PC-3 (cell line): ENCODE data around the gene TUBGCP2. TPM values are rescaled to one million over a fixed set of nuclear protein-coding genes. Genes with fewer than 3 reads are reported as not detected.

Experiments
- ATAC-seq: fragments of 200-7000 bp; cut with Tn5 transposase; 2 replicates; pipeline ENCODE4 v1.9.1; 2020; ENCODE audit warnings: mild to moderate bottlenecking, moderate library complexity
- BruUV-seq: library from RNA; stranded (reverse); fragments of 400-500 nt; replicated peaks from 2 replicates; lab custom pipeline; 2021; lab: Mats Ljungman, UMichigan
- CTCF ChIA-PET: fragments of 300-600 bp; sonication (Branson Sonifier 250); formaldehyde crosslinking; loops from one replicate; lab custom pipeline; 2022; ENCODE audit warnings: antibody characterized with exemption; lab: Charles Lee
- POLR2A ChIA-PET: fragments of 300-600 bp; sonication (Branson Sonifier 250); formaldehyde crosslinking; loops from one replicate; lab custom pipeline; 2022; ENCODE audit warnings: antibody characterized with exemption; ENCODE audit not compliant: unreplicated experiment; lab: Charles Lee
- DNase-seq: peaks from one replicate; pipeline ENCODE4 v3.0.0-alpha.2; 2015
- H2AFZ ChIP-seq: fragments of 300-600 bp; sonication (generic); 2 replicates; pipeline ENCODE4 v1.6.0; 2016; ENCODE audit warnings: antibody characterized with exemption, low read length
- H3F3A ChIP-seq: fragments of 300-600 bp; sonication (generic); one replicate; pipeline ENCODE4 v1.6.0; 2017; ENCODE audit warnings: antibody characterized with exemption, low read length, control low read depth, mild to moderate bottlenecking; ENCODE audit not compliant: unreplicated experiment
- H3K27ac ChIP-seq: fragments of 300-600 bp; sonication (generic); 2 replicates; pipeline ENCODE4 v1.5.1; 2016; ENCODE audit warnings: mild to moderate bottlenecking, low read length
- H3K27me3 ChIP-seq: fragments of 300-600 bp; sonication (generic); 2 replicates; pipeline ENCODE4 v1.6.1; 2016; ENCODE audit warnings: low read length, mixed read lengths
- H3K36me3 ChIP-seq: fragments of 300-600 bp; sonication (generic); 2 replicates; pipeline ENCODE4 v1.6.1; 2016; ENCODE audit warnings: low read depth, mixed run types, low read length, mixed read lengths
- H3K4me1 ChIP-seq: fragments of 300-600 bp; sonication (generic); 2 replicates; pipeline ENCODE4 v1.5.1; 2016; ENCODE audit warnings: low read length; ENCODE audit not compliant: insufficient read depth
- H3K4me2 ChIP-seq: fragments of 300-600 bp; sonication (generic); 2 replicates; pipeline ENCODE4 v1.6.0; 2016; ENCODE audit warnings: low read length
- H3K4me3 ChIP-seq: fragments of 300-600 bp; sonication (generic); 2 replicates; pipeline ENCODE4 v1.5.1; 2016; ENCODE audit warnings: mild to moderate bottlenecking, low read length, mixed read lengths
- H3K79me2 ChIP-seq: fragments of 300-600 bp; sonication (generic); 2 replicates; pipeline ENCODE4 v1.6.1; 2017; ENCODE audit warnings: low read length, mixed read lengths
- H3K9ac ChIP-seq: fragments of 300-600 bp; sonication (generic); 2 replicates; pipeline ENCODE4 v1.6.0; 2016; ENCODE audit warnings: mild to moderate bottlenecking, low read length
- H3K9me2 ChIP-seq: fragments of 300-600 bp; sonication (generic); replicated peaks from 2 replicates; pipeline ENCODE4 v1.6.1; 2016; ENCODE audit warnings: mixed run types, low read length, mixed read lengths
- H3K9me3 ChIP-seq: fragments of 300-600 bp; sonication (generic); 2 replicates; pipeline ENCODE4 v1.6.1; 2016; ENCODE audit warnings: low read length, mixed read lengths
- H4K20me1 ChIP-seq: fragments of 300-600 bp; sonication (generic); 2 replicates; pipeline ENCODE4 v1.6.1; 2016; ENCODE audit warnings: low read length, mixed read lengths
- EZH2 ChIP-seq: fragments of 300-600 bp; sonication (generic); IDR thresholded peaks from one replicate; pipeline ENCODE4 v1.6.1; 2017; ENCODE audit warnings: antibody characterized with exemption, mild to moderate bottlenecking, low read length; ENCODE audit not compliant: unreplicated experiment
- EZH2phosphoT487 ChIP-seq: fragments of 300-600 bp; sonication (generic); IDR thresholded peaks from 2 replicates; pipeline ENCODE4 v1.6.1; 2018; ENCODE audit warnings: mild to moderate bottlenecking, antibody characterized with exemption, low read length, borderline replicate concordance
- intact Hi-C: fragments of 100-400 bp; cut with micrococcal nuclease; formaldehyde crosslinking; loops from 2 replicates; pipeline ENCODE4 v1.9.0; 2023
- total RNA-seq: library from RNA; depleted of rRNA; stranded (reverse); fragments of >200 nt; gene quantifications from 2 replicates; pipeline ENCODE4 v1.2.3, GENCODE V29; 2014
- TF ChIP-seq, protein P1 (sequence below): fragments of 300-600 bp; sonication (generic); conservative IDR thresholded peaks from 2 replicates; pipeline ENCODE4 v1.5.1; 2017; ENCODE audit warnings: antibody characterized with exemption, low read depth, mild to moderate bottlenecking, low read length

Gene TUBGCP2
- total RNA-seq, 1 experiment from 2014 or later, result 72.9 TPM

DNA sequence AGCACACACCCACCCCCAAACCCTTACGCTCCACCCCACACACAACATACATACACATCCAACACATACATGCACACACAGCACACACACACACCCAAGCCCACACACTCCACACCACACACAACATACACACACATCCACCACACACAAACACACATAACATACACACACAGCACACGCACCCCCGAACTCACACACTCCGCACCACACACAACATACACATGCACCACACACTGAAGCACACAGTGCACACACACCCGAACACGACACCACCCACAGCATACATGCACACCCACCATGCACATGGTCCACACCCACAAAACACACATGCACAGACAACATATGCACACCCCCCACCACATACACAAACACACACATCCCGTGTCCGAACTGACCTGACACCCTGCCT is 40.5 kb upstream of the TUBGCP2 start:
- ATAC-seq, result no peak
- Histone ChIP-seq H3K9ac (no peak overlapping the region), H3K79me2 (no peaks in the 10 kb centered on the region), H3K27me3 (no peaks in the 10 kb centered on the region), H3K9me2 (no peaks in the 10 kb centered on the region), H3K27ac (no peak overlapping the region), H2AFZ (no peak overlapping the region), H4K20me1 (no peaks in the 10 kb centered on the region), H3K4me1 (no peaks in the 10 kb centered on the region), H3K4me3 (no peak overlapping the region), H3K36me3 (no peaks in the 10 kb centered on the region), H3F3A (no peaks in the 10 kb centered on the region), H3K9me3 (no peaks in the 10 kb centered on the region), H3K4me2 (no peak overlapping the region)
- POLR2A ChIA-PET, result no interaction called here
- no peak for TF ChIP-seq EZH2
- TF ChIP-seq, protein P1, sequence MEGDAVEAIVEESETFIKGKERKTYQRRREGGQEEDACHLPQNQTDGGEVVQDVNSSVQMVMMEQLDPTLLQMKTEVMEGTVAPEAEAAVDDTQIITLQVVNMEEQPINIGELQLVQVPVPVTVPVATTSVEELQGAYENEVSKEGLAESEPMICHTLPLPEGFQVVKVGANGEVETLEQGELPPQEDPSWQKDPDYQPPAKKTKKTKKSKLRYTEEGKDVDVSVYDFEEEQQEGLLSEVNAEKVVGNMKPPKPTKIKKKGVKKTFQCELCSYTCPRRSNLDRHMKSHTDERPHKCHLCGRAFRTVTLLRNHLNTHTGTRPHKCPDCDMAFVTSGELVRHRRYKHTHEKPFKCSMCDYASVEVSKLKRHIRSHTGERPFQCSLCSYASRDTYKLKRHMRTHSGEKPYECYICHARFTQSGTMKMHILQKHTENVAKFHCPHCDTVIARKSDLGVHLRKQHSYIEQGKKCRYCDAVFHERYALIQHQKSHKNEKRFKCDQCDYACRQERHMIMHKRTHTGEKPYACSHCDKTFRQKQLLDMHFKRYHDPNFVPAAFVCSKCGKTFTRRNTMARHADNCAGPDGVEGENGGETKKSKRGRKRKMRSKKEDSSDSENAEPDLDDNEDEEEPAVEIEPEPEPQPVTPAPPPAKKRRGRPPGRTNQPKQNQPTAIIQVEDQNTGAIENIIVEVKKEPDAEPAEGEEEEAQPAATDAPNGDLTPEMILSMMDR, result no peak
- no peak for TF ChIP-seq EZH2phosphoT487
- CTCF ChIA-PET, result no interaction called here
- BruUV-seq, result no TSS peak
- no peak for DNase-seq
- intact Hi-C loops, result no loop called here

DNA sequence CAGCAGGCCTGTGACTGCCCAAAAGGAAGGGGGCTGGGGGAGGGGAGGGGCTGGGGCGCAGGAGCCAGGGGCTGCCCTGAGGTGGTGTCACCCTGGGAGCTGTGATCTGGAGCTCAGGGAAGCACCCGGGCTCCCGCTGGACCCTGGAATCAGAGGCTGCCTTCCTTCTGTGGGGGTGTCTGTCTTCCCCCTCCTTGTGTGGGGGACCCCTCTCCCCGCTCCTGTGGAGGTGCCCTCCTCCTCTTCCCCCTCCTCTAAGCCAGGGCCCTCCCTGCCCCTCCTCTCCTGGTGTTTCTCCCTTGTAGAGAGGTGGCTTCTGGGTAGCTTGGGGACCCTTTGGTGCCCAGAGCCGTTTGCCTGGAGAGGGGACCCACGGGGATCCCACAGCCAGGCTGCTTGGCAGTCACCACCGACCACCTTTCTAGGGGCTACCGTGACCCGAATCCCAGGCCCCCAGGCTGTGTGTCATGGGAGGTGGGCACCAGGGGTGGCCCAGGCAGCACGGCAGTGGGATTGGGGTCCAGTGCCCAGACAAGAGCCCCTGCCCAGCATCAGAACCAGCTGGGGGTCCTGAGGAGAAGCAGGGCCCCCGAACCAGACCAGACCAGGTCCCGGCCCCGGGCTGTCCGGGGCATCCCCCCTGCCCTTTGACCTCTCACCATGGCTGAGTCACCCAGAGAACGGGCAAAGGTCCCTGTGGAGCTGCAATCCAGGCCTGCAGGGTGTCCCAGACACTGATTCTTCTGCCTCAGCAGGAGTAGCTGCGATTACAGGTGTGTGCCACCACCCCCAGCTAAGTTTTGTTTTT is 39.2 kb upstream of the TUBGCP2 start:
- intact Hi-C loops, result no loop called here
- Histone ChIP-seq H3K4me3 (no peak overlapping the region), H3K79me2 (no peaks in the 10 kb centered on the region), H3K9ac (no peak overlapping the region), H3K27ac (no peak overlapping the region), H3K9me3 (no peaks in the 10 kb centered on the region), H3K9me2 (no peaks in the 10 kb centered on the region), H3K4me1 (peaks cover 5% of the 10 kb centered on the region; the same call in 1 of the 2 replicates), H3K27me3 (no peaks in the 10 kb centered on the region), H4K20me1 (no peaks in the 10 kb centered on the region), H3K36me3 (no peaks in the 10 kb centered on the region), H3K4me2 (no peak overlapping the region), H2AFZ (no peak overlapping the region), H3F3A (no peaks in the 10 kb centered on the region)
- TF ChIP-seq EZH2 (no peak), EZH2phosphoT487 (no peak)
- TF ChIP-seq, protein P1, result no peak
- ChIA-PET CTCF (no interaction called here), POLR2A (interaction anchor here (0.6 kb wide), 1 partner anchor 31 kb away, joined by 3 read pairs; the partner anchor contains the start of gene PAOX)
- ATAC-seq (no peak), DNase-seq (no peak)
- no TSS peak for BruUV-seq

- ATAC-seq, result no peak
These were observed 37.7 kb upstream of the TUBGCP2 start for GRCh38 chr10:133346413-133346812.

More at GRCh38 chr10:133346413-133346812, 37.7 kb upstream of the TUBGCP2 start:
- H3K36me3 ChIP-seq, result no peaks in the 10 kb centered on the region
- peaks cover 5% of the 10 kb centered on the region; the same call in 1 of the 2 replicates for H3K4me1 ChIP-seq
- BruUV-seq, result no TSS peak
- no peak overlapping the region for H3K4me2 ChIP-seq
- H3K27me3 ChIP-seq, result no peaks in the 10 kb centered on the region
- H3K4me3 ChIP-seq, result no peak overlapping the region
- H3K9ac ChIP-seq, result no peak overlapping the region
- H2AFZ ChIP-seq, result no peak overlapping the region
- intact Hi-C loops, result no loop called here
- no peaks in the 10 kb centered on the region for H3K9me2 ChIP-seq
- H3K27ac ChIP-seq, result no peak overlapping the region
- ChIA-PET POLR2A (no interaction called here), CTCF (no interaction called here)
- TF ChIP-seq EZH2phosphoT487, result no peak
- TF ChIP-seq, protein P1, result no peak
- no peak for TF ChIP-seq EZH2
- H3F3A ChIP-seq, result no peaks in the 10 kb centered on the region
- H3K9me3 ChIP-seq, result no peaks in the 10 kb centered on the region
- H3K79me2 ChIP-seq, result no peaks in the 10 kb centered on the region
- DNase-seq, result no peak
- H4K20me1 ChIP-seq, result no peaks in the 10 kb centered on the region
